COLO668 (cell line): ENCODE measurements around the gene RAX2.
"Not testable (repeated sequence)": the region's sequence is repeated elsewhere in the genome, so short reads cannot be mapped to it uniquely, and the experiment has no call there.

ENCODE experiments used
- DNase-seq: peaks from one replicate; lab custom pipeline; 2025; ENCODE audit not compliant: unreplicated experiment; lab: John Stamatoyannopoulos, UW

RAX2 gene

GRCh38 chr19:3761382-3762129 lies 10.5 kb downstream of the RAX2 start, which contains the start of gene APBA3:
Gene APBA3, minus strand, starts transcription at chr19:3761692. Its CDS starts 1,428 bp downstream, at chr19:3760264.
- DNase-seq = peak; percentile 91

GRCh38 chr19:3760871-3761361 lies 11.1 kb downstream of the RAX2 start:
- no peak for DNase-seq

- DNase-seq = no peak
These were observed 12.4 kb downstream of the RAX2 start for GRCh38 chr19:3759482-3760254.

- DNase-seq = not testable (repeated sequence)
These were observed 13.7 kb downstream of the RAX2 start for GRCh38 chr19:3758297-3758696.

GRCh38 chr19:3757705-3758104 lies 14.3 kb downstream of the RAX2 start:
- DNase-seq = not testable (repeated sequence)

- DNase-seq = no peak
These were observed 18.2 kb downstream of the RAX2 start for GRCh38 chr19:3753631-3754410.

GRCh38 chr19:3752492-3752891 lies 19.5 kb downstream of the RAX2 start:
- DNase-seq = no peak

GRCh38 chr19:3751236-3751635 lies 20.8 kb downstream of the RAX2 start:
- no peak for DNase-seq

- DNase-seq = no peak
These were observed 21.8 kb downstream of the RAX2 start for GRCh38 chr19:3750211-3750610.

- peak; percentile 35 for DNase-seq
These were observed 23.1 kb downstream of the RAX2 start for GRCh38 chr19:3748965-3749364.

- DNase-seq = no peak
These were observed 25.5 kb downstream of the RAX2 start for GRCh38 chr19:3746371-3747056.

- DNase-seq = no peak
These were observed 26.5 kb downstream of the RAX2 start for GRCh38 chr19:3745363-3746045.

- DNase-seq = no peak
These were observed 28.5 kb downstream of the RAX2 start for GRCh38 chr19:3743486-3743885.

GRCh38 chr19:3740431-3740830 lies 31.6 kb downstream of the RAX2 start:
- DNase-seq = no peak

- DNase-seq = no peak
These were observed 33.4 kb downstream of the RAX2 start for GRCh38 chr19:3738477-3739220.

GRCh38 chr19:3737487-3738205 lies 34.4 kb downstream of the RAX2 start:
- no peak for DNase-seq

- DNase-seq = no peak
These were observed 35.8 kb downstream of the RAX2 start for GRCh38 chr19:3736106-3736724.

GRCh38 chr19:3734310-3734600 lies 37.8 kb downstream of the RAX2 start:
- DNase-seq = no peak
